IPS-18c (cell line): Measurements from ENCODE around the gene PLIN4.

Experiments
- H3K4me3 ChIP-seq: 2 replicates; pipeline ENCODE4 v1.7.0; 2013; ENCODE audit warnings: low read depth, mild to moderate bottlenecking, low read length, moderate library complexity; ENCODE audit not compliant: insufficient read depth
- H3K9me3 ChIP-seq: one replicate; pipeline ENCODE4 v1.6.1; 2013; ENCODE audit warnings: mild to moderate bottlenecking, low read length, moderate library complexity; ENCODE audit not compliant: control insufficient read depth, insufficient read depth

The PLIN4 gene

DNA sequence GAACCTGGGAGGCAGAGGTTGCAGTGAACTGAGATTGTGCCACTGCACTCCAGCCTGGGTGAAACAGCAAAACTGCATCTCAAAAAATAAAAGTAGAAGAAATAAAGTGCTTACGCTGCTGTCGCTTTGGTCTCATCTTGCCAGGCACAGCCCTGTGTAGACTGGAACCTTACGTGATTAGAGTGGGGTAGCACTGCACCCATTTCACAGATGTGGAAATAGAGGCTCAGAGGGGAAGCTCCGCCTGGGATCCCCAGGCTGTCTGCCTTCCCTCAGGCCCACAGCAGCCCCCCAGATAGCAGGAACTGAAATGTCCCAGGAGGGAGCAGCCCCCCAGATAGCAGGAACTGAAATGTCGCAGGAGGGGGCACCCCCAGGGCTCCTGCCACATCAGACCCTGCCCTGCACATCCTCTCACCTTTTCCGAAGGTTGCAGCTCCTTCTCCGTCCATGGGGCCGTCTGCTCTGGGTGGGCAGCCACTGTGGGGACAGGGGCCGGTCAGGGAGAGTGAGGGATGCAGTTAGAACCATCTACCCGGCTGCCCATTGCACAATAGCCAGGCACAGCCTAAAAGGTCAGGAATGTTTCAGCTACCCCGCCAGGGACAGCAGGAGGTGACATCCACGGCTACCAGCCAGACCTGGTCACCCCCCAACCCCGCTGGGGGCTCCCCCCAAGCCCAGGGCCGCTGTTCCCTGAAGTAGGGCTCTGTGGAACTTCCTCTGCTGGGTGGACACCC is 1.9 kb downstream of the PLIN4 start:
- Histone ChIP-seq H3K4me3 (no peak overlapping the region), H3K9me3 (no peaks in the 10 kb centered on the region)

DNA sequence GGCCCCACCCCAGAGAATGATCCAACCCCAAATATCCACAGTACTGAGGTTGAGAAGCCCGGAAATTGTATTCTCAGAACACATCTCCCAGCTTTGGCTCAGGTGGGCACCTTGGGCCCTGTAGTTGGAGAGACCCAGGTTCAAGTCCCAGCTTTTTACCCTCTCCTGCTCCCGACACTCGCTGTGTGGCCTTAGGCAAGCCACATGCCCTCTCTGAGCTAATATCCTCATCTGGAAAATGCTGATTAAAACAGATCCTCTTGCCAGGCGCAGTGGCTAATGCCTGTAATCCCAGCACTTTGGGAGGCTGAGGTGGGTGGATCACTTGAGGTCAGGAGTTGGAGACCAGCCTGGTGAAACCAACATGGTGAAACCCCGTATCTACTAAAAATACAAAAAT is 2.6 kb downstream of the PLIN4 start:
- no peak overlapping the region for H3K4me3 ChIP-seq

GRCh38 chr19:4513248-4513647 is 5.0 kb downstream of the PLIN4 start:
- H3K4me3 ChIP-seq, result no peak overlapping the region
- peaks cover 2% of the 10 kb centered on the region for H3K9me3 ChIP-seq

More for the DNA sequence above, 2.6 kb downstream of the PLIN4 start:
- H3K9me3 ChIP-seq, result peaks cover 2% of the 10 kb centered on the region

- peaks cover 2% of the 10 kb centered on the region for H3K9me3 ChIP-seq
- no peak overlapping the region for H3K4me3 ChIP-seq
These were observed 6.2 kb downstream of the PLIN4 start for GRCh38 chr19:4512070-4512469.

DNA sequence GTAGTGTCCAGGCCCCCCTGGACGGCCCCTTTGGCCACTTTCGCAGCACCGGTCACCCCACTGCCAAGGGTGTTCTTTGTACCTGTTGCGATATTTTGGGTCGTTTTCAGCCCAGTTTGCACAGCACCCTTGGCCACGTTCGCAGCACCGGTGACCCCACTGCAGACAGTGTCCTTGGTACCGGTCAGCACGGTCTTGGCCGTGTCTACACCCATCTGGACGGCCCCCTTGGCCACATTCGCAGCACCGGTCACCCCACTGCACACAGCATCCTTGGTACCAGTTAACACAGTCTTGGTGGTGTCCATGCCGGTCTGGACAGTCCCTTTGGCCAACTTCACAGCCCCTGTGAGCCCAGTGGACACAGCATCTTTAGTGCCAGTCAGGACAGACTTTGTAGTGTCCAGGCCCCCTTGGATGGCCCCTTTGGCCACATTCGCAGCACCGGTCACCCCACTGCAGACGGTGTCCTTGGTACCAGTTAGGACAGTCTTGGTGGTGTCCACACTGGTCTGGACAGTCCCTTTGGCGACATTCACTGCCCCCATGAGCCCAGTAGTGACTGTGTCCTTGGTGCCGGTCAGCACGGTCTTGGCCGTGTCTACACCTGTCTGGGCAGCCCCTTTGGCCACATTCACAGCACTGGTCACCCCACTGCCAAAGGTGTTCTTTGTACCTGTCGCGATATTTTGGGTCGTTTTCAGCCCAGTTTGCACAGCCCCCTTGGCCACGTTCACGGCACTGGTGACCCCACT is 6.8 kb downstream of the PLIN4 start:
- H3K9me3 ChIP-seq, result peaks cover 2% of the 10 kb centered on the region
- H3K4me3 ChIP-seq, result no peak overlapping the region

DNA sequence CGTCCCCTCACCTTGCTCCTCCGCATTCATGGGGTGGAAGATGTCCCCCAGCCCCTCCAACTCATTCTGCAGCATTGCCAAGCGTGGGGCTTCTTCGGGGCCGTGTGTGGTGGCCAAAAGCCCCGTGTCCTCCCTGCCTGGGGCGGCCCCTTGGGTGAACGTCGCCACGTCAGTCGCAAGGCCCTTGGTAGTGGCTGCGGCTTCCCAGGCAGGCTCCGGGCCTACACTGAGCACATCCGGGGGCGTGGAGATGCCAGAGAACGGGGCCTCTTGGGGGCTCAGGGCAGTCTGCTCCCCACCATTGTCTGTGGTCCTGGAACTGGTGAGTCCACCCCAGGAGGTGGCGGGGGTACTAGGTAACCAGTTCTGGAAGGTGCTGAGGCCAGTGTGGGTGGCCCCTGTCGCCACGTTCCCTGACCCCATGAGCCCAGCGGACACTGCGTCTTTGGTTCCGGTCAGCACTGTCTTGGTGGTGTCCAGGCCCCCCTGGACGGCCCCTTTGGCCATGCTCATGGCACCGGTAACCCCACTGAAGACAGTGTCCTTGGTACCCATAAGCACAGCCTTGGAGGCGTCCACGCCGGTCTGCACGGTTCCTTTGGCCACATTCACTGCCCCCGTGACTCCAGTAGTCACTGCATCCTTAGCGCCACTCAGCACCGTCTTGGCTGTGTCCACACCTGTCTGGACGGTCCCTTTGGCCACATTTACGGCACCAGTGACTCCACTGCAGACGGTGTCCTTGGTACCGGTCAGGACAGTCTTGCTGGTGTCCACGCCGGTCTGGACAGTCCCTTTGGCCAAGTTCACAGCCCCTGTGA is 7.6 kb downstream of the PLIN4 start:
- H3K4me3 ChIP-seq, result no peak overlapping the region
- H3K9me3 ChIP-seq, result peaks cover 2% of the 10 kb centered on the region

DNA sequence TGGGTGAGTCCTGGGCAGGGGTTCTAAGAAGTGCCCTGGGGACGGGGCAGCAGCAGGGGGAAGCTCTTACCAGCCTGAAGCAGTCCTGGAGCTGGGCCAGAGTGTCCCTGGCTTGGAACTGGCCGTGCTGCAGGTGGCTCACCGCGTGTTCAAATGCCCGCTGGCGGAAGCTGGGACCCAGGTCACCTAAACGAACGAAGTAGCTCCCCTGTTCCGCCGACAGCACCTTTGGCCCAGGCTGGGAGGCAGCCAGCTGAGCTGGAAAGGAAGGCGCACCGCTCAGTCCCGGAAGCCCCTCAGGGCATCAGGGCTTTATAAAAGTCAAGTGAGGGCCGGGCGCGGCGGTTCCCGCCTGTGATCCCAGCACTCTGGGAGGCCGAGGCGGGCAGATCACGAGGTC is 9.6 kb downstream of the PLIN4 start:
- Histone ChIP-seq H3K9me3 (peaks cover 4% of the 10 kb centered on the region), H3K4me3 (no peak overlapping the region)

DNA sequence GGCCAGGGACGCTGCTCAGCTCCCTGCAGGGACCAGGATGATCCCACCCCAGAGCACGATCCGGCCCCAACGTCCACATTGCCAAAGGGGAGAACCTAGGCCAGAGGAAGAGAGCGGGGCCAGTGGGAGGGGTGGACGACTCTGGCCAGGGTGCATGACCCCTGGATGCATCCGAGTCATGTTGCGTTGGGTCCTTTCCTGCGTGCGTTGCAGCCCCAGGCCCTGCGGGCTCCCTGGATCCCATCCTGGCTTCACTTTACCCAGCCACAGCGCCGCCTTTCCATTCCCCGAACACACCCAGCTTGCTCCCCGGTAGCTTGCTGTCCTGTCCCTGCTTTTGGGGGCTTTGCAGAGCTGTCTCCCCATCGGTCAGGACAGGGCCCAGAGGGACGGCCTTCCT is 10.5 kb downstream of the PLIN4 start:
- H3K9me3 ChIP-seq, result peaks cover 4% of the 10 kb centered on the region
- no peak overlapping the region for H3K4me3 ChIP-seq

DNA sequence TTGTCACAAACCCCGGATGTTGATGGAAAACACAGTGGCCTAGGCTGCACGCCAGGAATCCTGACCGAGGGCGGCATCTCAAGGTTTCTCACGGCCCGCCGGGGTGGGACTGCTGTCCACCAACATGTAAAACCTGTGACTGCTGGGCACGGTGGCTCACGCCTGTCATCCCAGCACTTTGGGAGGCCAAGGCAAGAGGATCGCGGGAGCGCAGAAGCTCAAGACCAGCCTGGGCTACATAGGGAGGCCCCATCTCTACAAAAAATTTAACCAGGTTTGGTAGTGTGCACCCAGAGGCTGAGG is 11.2 kb downstream of the PLIN4 start:
- Histone ChIP-seq H3K4me3 (no peak overlapping the region), H3K9me3 (peaks cover 4% of the 10 kb centered on the region)

DNA sequence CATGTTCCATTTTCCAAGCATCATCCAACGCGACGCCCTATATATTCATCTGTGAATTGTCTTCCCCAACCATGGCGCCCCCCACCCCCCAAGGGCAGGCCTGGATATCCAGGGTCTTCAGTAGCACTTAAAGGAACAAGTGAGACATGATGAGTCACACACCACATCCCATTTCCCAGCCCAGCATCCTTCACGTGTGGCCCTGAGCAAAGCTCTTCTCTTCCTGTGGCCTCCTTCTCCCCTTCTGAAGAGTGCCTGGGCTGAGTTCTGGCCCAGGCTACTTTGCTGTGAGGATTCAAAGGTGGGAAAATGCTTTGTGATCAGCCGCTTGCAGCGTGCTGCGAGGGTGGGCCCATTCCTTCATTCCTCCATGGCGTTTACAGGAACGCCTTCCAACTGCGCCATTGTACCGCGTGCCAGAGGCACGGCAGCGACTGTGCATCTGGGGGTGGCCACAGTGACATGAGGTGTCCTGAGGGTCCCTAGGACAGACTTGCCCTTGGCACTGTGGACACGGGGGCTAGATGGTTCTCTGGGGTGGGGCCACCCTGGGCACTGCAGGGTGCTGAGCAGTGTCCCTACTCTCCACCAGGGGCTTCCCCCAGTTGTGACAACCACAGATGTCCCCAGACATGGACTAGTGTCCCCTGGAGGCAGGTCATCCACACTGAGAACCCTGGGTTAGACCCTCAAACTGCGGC is 11.7 kb downstream of the PLIN4 start:
- Histone ChIP-seq H3K9me3 (peaks cover 4% of the 10 kb centered on the region), H3K4me3 (no peak overlapping the region)

DNA sequence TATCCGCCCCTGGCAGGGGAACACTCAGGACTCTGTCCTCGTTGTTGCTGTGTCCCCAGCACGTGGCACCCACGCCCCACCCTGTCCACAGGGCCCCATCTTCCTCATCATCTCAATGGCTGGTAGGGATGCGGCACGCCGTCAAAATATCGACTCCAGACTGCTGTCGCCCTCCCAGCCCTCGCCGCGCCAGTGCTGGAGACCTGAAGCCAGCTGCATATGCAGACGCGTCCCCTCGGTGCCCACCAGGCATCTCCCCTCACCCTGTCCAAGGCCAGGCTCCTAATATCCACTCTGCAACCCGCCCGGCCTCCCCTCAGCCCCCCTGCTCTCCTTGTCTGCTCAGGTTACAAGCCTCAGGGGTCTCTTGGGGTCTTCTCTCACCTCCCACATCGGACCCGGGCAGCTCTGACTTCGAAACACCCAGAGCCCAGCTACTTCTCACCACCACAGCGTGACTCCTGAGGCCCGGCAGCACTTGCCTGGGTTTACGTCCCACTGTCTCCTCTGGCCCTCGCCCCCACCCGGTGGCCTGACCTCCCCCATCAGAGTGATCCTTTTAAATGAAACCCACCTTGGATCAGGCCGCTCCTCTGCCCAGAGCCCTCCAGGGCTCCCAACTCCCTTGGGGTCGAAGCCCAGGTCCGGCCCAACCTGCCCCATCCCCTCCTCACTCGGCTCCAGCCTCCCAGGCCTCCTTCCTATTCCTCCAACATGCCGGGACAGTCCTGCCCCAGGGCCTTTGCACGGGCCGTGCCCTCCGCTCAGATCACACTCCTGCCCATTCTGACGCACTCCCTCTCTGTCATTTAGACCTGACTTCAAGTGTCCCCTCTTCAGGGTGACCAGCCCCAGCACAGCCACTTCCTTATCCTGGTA is 12.5 kb downstream of the PLIN4 start:
- peaks cover 2% of the 10 kb centered on the region for H3K9me3 ChIP-seq
- no peak overlapping the region for H3K4me3 ChIP-seq

DNA sequence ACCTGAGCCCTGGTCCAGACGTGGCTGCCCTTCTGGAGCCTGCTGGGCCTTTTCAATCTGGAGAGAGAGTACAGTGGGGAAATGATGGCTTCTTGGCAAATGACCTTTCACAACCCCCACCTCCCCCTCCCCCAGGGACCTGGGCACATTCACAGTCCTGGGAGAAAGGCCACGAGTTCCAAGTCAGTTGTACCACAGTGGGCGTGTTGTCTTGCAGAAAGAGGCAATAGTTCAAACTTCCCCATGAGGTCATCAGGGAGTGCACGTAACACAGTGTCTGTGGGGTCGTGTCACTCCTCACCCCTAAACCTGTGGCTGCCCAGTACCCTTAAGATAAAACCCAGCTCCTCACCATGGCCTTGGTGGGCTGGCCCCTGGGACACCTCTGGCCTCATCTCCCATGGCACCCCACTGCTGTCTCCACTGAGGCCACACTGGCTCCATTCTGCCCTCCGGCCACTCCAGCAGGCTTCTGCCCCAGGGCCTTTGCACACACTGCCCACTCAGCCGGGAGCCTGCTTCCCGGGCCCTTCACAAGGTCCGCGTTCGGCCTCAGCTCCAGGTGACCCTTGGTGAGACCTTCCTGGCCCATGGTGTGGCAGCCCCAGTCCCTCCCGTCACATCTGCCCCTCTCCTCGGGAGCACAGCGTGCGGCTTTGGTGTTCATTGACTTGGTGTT is 13.3 kb downstream of the PLIN4 start:
- no peak overlapping the region for H3K4me3 ChIP-seq
- peaks cover 2% of the 10 kb centered on the region for H3K9me3 ChIP-seq

DNA sequence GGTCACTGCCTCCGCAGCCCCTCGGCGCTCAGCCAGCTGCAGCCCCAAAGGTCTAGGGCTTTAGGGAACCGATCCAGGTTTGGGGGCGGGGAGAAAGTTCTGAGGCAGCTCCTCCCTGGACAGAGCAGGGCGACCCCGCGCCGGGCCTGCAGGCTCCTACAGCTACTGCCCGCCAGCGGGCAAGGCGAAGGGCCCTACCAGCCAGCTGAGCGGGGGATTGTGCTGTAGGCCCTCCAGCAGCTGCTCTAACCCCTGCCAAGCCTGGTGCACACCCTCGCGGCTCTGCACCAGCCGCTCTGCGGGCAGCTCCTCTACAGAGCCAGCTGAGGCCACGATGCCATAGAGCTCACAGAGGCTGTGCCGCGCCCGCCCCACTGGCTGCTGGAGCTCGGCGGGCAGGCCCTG is 14.0 kb downstream of the PLIN4 start:
- Histone ChIP-seq H3K4me3 (no peak overlapping the region), H3K9me3 (peaks cover 2% of the 10 kb centered on the region)

DNA sequence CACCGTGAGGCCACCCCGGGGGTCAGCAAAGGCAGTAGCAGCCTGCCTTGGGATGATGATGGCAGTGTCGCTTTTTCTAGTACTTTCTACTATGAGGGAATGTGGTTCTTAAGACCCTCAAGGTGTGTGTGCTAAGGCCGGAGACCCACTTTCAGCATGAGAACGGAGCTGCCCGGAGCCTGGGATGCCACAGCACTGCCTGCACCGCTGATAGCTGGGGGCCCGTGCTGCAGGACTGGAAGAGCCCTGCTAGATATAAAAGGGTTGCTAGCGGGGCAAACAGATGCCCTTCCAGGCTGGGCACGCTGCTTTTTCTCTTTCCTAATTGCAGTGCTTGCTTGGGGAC is 14.5 kb downstream of the PLIN4 start:
- Histone ChIP-seq H3K4me3 (no peak overlapping the region), H3K9me3 (peaks cover 2% of the 10 kb centered on the region)

DNA sequence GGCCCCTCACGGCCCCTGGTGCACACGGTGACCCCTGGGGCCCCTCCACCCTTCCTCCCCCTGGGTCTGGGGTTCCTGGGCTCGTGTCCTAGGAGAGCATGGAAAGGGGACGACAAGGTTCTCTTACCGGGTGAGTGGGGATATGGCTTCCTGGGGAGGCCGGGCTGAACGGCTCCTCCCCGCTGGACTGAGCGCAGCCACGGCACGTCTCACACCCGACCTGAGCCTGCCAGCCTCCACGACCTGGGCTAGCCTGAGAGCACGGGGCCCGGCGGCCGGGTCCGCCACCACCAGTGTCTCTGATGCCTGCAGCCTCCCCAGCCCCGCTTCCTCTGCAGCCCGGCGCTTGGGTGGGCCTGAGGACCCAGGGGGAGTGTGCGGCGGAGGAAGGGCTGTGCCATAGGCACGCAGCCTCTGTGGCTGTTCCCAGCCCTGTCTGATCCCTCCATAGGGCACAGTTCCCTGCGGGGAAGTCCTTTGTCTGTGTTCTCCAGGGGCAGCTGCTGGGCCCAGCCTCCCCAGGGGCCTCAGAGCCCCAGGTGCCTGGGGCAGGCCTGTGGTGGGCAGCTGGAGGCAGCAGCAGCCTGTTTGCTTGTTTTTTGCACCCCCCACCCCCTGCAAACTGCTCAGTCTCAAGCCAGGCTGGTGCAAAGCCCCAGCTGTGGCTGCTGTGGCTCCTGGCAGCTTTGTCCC is 15.0 kb downstream of the PLIN4 start:
- peaks cover 2% of the 10 kb centered on the region for H3K9me3 ChIP-seq
- no peak overlapping the region for H3K4me3 ChIP-seq
